Vagina (tissue), 2 donors: ENCODE results near the gene COX17.

Source experiments
- POLR2A ChIP-seq, 2 donors: fragments of 450-650 bp; IDR thresholded peaks; one replicate each; pipeline ENCODE4 v1.6.1; 2017; ENCODE audit warnings: antibody characterized with exemption in 2 of 2, mild to moderate bottlenecking in 2 of 2, moderate library complexity in 2 of 2
- POLR2AphosphoS5 ChIP-seq, 2 donors: sonication (generic); formaldehyde crosslinking; IDR thresholded peaks; one replicate each; pipeline ENCODE4 v1.9.0; 2017; ENCODE audit warnings: antibody characterized with exemption in 2 of 2, mild to moderate bottlenecking in 2 of 2, low read depth in 1 of 2; ENCODE audit not compliant: insufficient read depth in 1 of 2
- TF ChIP-seq, protein P1 (sequence below), 3 experiments: fragments of 450-650 bp in 2 of 3; fragments of 200-600 bp in 1 of 3; sonication (generic) in 1 of 3; IDR thresholded peaks; one replicate each; pipeline ENCODE4 v1.5.1; 2017 to 2019; ENCODE audit warnings: antibody characterized with exemption in 3 of 3, mild to moderate bottlenecking in 2 of 3, moderate library complexity in 2 of 3

DNA sequence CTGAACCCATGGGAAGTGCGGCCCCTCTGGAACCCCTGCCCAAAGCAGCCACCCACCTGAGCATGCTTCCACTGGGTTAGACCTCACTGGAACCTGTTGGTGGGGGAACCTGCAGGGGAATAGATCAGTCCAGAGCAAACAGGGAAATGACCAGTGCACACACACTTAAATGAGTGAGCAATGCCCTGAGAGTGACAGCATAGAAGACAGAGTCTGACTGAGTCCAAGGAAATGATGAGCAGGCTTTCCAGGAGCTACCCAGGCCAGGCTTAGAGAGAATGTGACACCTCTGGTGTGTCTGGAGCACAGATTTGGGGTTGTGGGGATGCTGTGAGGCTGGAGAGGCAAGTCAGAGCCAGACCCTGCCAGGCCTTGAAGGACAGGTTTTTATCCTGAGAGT, 51.0 kb downstream of the COX17 start:
- no peak for TF ChIP-seq POLR2A (IDR thresholded peaks at IDR 0.05)
- TF ChIP-seq, protein P1, sequence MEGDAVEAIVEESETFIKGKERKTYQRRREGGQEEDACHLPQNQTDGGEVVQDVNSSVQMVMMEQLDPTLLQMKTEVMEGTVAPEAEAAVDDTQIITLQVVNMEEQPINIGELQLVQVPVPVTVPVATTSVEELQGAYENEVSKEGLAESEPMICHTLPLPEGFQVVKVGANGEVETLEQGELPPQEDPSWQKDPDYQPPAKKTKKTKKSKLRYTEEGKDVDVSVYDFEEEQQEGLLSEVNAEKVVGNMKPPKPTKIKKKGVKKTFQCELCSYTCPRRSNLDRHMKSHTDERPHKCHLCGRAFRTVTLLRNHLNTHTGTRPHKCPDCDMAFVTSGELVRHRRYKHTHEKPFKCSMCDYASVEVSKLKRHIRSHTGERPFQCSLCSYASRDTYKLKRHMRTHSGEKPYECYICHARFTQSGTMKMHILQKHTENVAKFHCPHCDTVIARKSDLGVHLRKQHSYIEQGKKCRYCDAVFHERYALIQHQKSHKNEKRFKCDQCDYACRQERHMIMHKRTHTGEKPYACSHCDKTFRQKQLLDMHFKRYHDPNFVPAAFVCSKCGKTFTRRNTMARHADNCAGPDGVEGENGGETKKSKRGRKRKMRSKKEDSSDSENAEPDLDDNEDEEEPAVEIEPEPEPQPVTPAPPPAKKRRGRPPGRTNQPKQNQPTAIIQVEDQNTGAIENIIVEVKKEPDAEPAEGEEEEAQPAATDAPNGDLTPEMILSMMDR (IDR thresholded peaks at IDR 0.05), result no peak
- TF ChIP-seq POLR2AphosphoS5 (IDR thresholded peaks at IDR 0.05; ENCODE audit: insufficient read depth in 1 of 2, low read depth in 1 of 2), result no peak
